ENCODE data around the gene OR51Q1. TPM values are rescaled to one million over a fixed set of nuclear protein-coding genes. Genes with fewer than 3 reads are reported as not detected.

OR51Q1 gene
- total and polyA plus RNA-seq, 10 of the 15 experiments (the other 5 are each of a cell fraction or from before 2014, with no cell fraction given), result not detected

GRCh38 chr11:5423131-5423530 lies 1.2 kb downstream of the OR51Q1 start:
- TF ChIP-seq SKIL (IDR thresholded peaks at IDR 0.05; ENCODE audit: low read depth, poor library complexity, severe bottlenecking) (no peak), TCF7 (IDR thresholded peaks at IDR 0.05; ENCODE audit: borderline replicate concordance) (no peak), DPF2 (IDR thresholded peaks at IDR 0.05) (no peak), SP1 (IDR thresholded peaks at IDR 0.05; ENCODE audit: low read depth, low read length) (no peak), POU2F2 (IDR thresholded peaks at IDR 0.05; ENCODE audit: borderline replicate concordance, low read depth, low read length) (no peak), SREBF1 (IDR thresholded peaks at IDR 0.05; ENCODE audit: low read length) (no peak), IKZF2 (IDR thresholded peaks at IDR 0.05) (no peak), JUNB (IDR thresholded peaks at IDR 0.05) (no peak), BCLAF1 (IDR thresholded peaks at IDR 0.05) (no peak), CHD4 (IDR thresholded peaks at IDR 0.05) (no peak), CREB1 (IDR thresholded peaks at IDR 0.05; ENCODE audit: low read depth) (no peak), NR2C2 (IDR thresholded peaks at IDR 0.05; ENCODE audit: borderline replicate concordance, control insufficient read depth, insufficient read length, low read depth) (no peak), FOS (IDR thresholded peaks at IDR 0.05; ENCODE audit: borderline replicate concordance, extremely low read depth, insufficient read length) (no peak), CTCF (IDR thresholded peaks at IDR 0.05 in 2 of 3, conservative IDR thresholded peaks at IDR 0.05 in 1 of 3; ENCODE audit: control insufficient read depth in 2 of 3, extremely low read depth in 1 of 3, insufficient read depth in 1 of 3, low read depth in 3 of 3, low read length in 3 of 3) (no peak), FOXM1 (IDR thresholded peaks at IDR 0.05; ENCODE audit: low read depth, low read length) (no peak), TBL1XR1 (IDR thresholded peaks at IDR 0.05; ENCODE audit: low read depth, low read length) (no peak), IRF5 (IDR thresholded peaks at IDR 0.05; ENCODE audit: borderline replicate concordance) (no peak)
- SMC1A ChIA-PET (ENCODE audit: uncharacterized antibody, unreplicated experiment), result interaction anchor here (0.6 kb wide), 1 partner anchor 387 kb away, joined by 4 read pairs; no protein-coding TSS in a partner anchor
- Histone ChIP-seq H3K9me3 (replicated peaks; ENCODE audit: control insufficient read depth, insufficient read depth, low read length) (no peaks in the 10 kb centered on the region), H3K79me2 (ENCODE audit: control insufficient read depth, insufficient read depth, low read length) (no peaks in the 10 kb centered on the region), H2AFZ (ENCODE audit: control insufficient read depth, low read depth, low read length) (no peak overlapping the region), H3K9ac (ENCODE audit: control insufficient read depth, insufficient read depth, low read length) (no peak overlapping the region), H3K4me1 (ENCODE audit: control insufficient read depth, insufficient read depth, low read length) (no peaks in the 10 kb centered on the region), H4K20me1 (ENCODE audit: control insufficient read depth, insufficient read depth) (no peaks in the 10 kb centered on the region), H3K27ac (ENCODE audit: control insufficient read depth, insufficient read depth) (no peak overlapping the region), H3K4me3 (no peak overlapping the region), H3K27me3 (replicated peaks in 1 of 2; ENCODE audit: control insufficient read depth in 2 of 2, insufficient read depth in 2 of 2, low read length in 1 of 2) (peaks cover 0 to 2% of the 10 kb centered on the region in 2 experiments; a peak in 2 of 4 replicates), H3K4me2 (ENCODE audit: control insufficient read depth, insufficient read depth) (no peak overlapping the region), H3K36me3 (ENCODE audit: control insufficient read depth in 2 of 2, insufficient read depth in 2 of 2, low read length in 1 of 2) (no peaks in the 10 kb centered on the region)
- WGBS (ENCODE audit: insufficient coverage, insufficient replicate concordance, low lambda C conversion rate, missing lambda C conversion rate), result 9% methylated on average over 3 of the region's 3 CpGs
- FAIRE-seq (no peak), ATAC-seq (no peak), DNase-seq (ENCODE audit: low read depth, low spot score) (no peak)
- POLR2A ChIA-PET, result no interaction called here
- CTCF ChIA-PET, result interaction anchor here (0.9 to 1.1 kb wide), 3 partner anchors 13 to 129 kb away, joined by 3 to 4 read pairs (median 3); no protein-coding TSS in a partner anchor
- RAD21 ChIA-PET (ENCODE audit: unreplicated experiment), result no interaction called here
- intact Hi-C loops (cut with micrococcal nuclease; ENCODE audit: unreplicated experiment), result no loop called here
- in situ Hi-C loops (cut with MboI), result no loop called here
- no TSS peak for BruUV-seq (replicated peaks)

Data from GM12878 (cell line).